HepG2 (cell line): ENCODE data around the gene KCNK7. TPM values are rescaled to one million over a fixed set of nuclear protein-coding genes. Genes with fewer than 3 reads are reported as not detected.

Experiments
- ARNT2 ChIP-seq: sonication (generic); formaldehyde crosslinking; IDR thresholded peaks from 2 replicates; pipeline ENCODE4 v1.8.0; 2022; ENCODE audit warnings: mild to moderate bottlenecking, low read depth, missing genetic modification reagents, moderate library complexity
- ATF7 ChIP-seq, 2 experiments: fragments of 450-650 bp in 1 of 2; sonication (generic) in 1 of 2; formaldehyde crosslinking in 1 of 2; IDR thresholded peaks; 2 replicates each; pipeline versions ENCODE4 v1.4.0 to v1.6.1; 2016 to 2020; ENCODE audit warnings: antibody characterized with exemption in 1 of 2, mild to moderate bottlenecking in 1 of 2, missing genetic modification reagents in 1 of 2
- POLR2G ChIP-seq: fragments of 200-400 bp; formaldehyde crosslinking; IDR thresholded peaks from 2 replicates; pipeline ENCODE4 v1.6.1; 2018; ENCODE audit warnings: mild to moderate bottlenecking, low read depth, low read length, moderate library complexity
- RBFOX2 ChIP-seq: fragments of 200-400 bp; formaldehyde crosslinking; IDR thresholded peaks from 2 replicates; pipeline ENCODE4 v1.6.1; 2017; ENCODE audit warnings: low read depth, mild to moderate bottlenecking, low read length
- RFXANK ChIP-seq: IDR thresholded peaks from 2 replicates; pipeline ENCODE4 v1.6.1; 2016
- RXRA ChIP-seq: sonication (generic); formaldehyde crosslinking; IDR thresholded peaks from 2 replicates; pipeline ENCODE4 v1.5.1; 2020; ENCODE audit warnings: missing genetic modification reagents
- SP4 ChIP-seq: sonication (generic); formaldehyde crosslinking; IDR thresholded peaks from 2 replicates; pipeline ENCODE4 v1.8.1; 2023; ENCODE audit warnings: mild to moderate bottlenecking, missing genetic modification reagents
- TOE1 ChIP-seq: sonication (generic); formaldehyde crosslinking; IDR thresholded peaks from 2 replicates; pipeline ENCODE4 v1.4.0; 2020; ENCODE audit warnings: mild to moderate bottlenecking, missing genetic modification reagents
- YEATS2 ChIP-seq: sonication (generic); formaldehyde crosslinking; IDR thresholded peaks from 2 replicates; pipeline ENCODE4 v1.4.0; 2020; ENCODE audit warnings: missing genetic modification reagents, borderline replicate concordance
- YY1 ChIP-seq: IDR thresholded peaks from 2 replicates; pipeline ENCODE4 v1.6.1; 2011; ENCODE audit warnings: low read length, low read depth, moderate library complexity, mild to moderate bottlenecking; ENCODE audit not compliant: insufficient read depth, insufficient replicate concordance
- ZNF891 ChIP-seq: sonication (generic); formaldehyde crosslinking; IDR thresholded peaks from 2 replicates; pipeline ENCODE4 v1.5.0; 2020; ENCODE audit warnings: mild to moderate bottlenecking, missing genetic modification reagents
- polyA plus RNA-seq, 8 experiments: library from polyadenylated mRNA; depleted of rRNA in 3 of 8; stranded (reverse) in 7 of 8; unstranded in 1 of 8; fragments of >200 nt; fragmentation: Illumina TruSeq in 4 of 8; extraction: Trizol in 4 of 8; gene quantifications; 2 replicates each; pipeline versions ENCODE4 v1.2.1 to v1.2.3, GENCODE V29; 2011 to 2016; ENCODE audit warnings: low read depth in 4 of 8, missing spikeins in 1 of 8, mixed read lengths in 1 of 8; ENCODE audit not compliant: insufficient read depth in 1 of 8
- total RNA-seq, 5 experiments: library from RNA; depleted of rRNA; stranded (reverse); fragments of >200 nt; fragmentation: Illumina TruSeq; extraction: Trizol; gene quantifications; 2 replicates each; pipeline ENCODE4 v1.2.3, GENCODE V29; 2016; ENCODE audit warnings: low read depth in 1 of 5
- TF ChIP-seq, protein P1 (sequence below): sonication (generic); formaldehyde crosslinking; IDR thresholded peaks from 2 replicates; pipeline ENCODE4; 2020; ENCODE audit warnings: missing genetic modification reagents, mild to moderate bottlenecking, borderline replicate concordance
- TF ChIP-seq, protein P2 (sequence below): sonication (generic); formaldehyde crosslinking; IDR thresholded peaks from 2 replicates; pipeline ENCODE4 v1.4.0; 2020; ENCODE audit warnings: missing genetic modification reagents
- TF ChIP-seq, protein P3 (sequence below): sonication (generic); formaldehyde crosslinking; IDR thresholded peaks from 2 replicates; pipeline ENCODE4 v1.5.1; 2020; ENCODE audit warnings: missing genetic modification reagents, mild to moderate bottlenecking, borderline replicate concordance

KCNK7 gene
- total and polyA plus RNA-seq, 2 of the 13 experiments (the other 11 are each of a cell fraction or from before 2014, with no cell fraction given), result 0.11 TPM; not detected in 1

DNA sequence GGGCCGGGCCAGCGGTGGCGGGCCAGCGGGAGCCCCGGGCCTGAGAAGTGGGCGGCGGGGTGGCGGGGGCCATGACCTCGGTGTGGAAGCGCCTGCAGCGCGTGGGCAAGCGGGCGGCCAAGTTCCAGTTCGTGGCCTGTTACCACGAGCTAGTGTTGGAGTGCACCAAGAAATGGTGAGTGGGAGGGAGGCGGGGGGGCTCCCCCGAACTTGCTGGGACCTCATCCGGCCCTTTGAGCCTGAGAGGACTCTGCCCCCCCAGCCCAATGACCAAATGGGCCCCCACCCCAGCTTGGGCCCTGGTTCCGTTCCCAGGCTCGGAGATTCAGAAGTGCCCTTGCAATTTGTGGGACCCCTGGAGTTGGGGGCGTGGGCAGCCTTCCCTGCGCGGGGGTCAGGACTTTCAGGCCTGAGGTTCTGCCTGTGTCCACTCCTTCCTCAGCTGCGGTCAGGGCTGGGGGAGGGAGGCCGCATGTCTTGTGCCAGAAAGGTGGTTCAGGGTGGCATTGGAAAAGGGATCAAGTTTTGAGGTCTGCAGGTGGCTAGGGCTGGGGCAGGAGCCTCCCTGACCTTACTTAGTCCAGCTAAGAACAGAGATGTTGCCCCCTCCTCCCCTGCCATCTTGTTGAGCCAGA is 19.3 kb downstream of the KCNK7 start (continued):
- TF ChIP-seq, protein P1, sequence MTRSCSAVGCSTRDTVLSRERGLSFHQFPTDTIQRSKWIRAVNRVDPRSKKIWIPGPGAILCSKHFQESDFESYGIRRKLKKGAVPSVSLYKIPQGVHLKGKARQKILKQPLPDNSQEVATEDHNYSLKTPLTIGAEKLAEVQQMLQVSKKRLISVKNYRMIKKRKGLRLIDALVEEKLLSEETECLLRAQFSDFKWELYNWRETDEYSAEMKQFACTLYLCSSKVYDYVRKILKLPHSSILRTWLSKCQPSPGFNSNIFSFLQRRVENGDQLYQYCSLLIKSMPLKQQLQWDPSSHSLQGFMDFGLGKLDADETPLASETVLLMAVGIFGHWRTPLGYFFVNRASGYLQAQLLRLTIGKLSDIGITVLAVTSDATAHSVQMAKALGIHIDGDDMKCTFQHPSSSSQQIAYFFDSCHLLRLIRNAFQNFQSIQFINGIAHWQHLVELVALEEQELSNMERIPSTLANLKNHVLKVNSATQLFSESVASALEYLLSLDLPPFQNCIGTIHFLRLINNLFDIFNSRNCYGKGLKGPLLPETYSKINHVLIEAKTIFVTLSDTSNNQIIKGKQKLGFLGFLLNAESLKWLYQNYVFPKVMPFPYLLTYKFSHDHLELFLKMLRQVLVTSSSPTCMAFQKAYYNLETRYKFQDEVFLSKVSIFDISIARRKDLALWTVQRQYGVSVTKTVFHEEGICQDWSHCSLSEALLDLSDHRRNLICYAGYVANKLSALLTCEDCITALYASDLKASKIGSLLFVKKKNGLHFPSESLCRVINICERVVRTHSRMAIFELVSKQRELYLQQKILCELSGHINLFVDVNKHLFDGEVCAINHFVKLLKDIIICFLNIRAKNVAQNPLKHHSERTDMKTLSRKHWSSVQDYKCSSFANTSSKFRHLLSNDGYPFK, result 0 out of 2 replicates have a peak, but pooled peaks have one; percentile 23
- TF ChIP-seq RXRA (CRISPR knock-in tag) (no peak), ZNF891 (CRISPR knock-in tag) (peak; percentile 17; the same call in 1 of the 2 replicates), POLR2G (no peak), ATF7 (IDR thresholded peaks at IDR 0.05) (no peak), ATF7 (CRISPR knock-in tag; IDR thresholded peaks at IDR 0.05) (no peak), ARNT2 (CRISPR knock-in tag) (no peak), YY1 (peak; percentile 3), TOE1 (CRISPR knock-in tag) (no peak), RFXANK (CRISPR knock-in tag) (no peak), RBFOX2 (0 out of 2 replicates have a peak, but pooled peaks have one; percentile 6), YEATS2 (CRISPR knock-in tag) (no peak), SP4 (peak; percentile 48; the same call in 1 of the 2 replicates)
- TF ChIP-seq, protein P2, sequence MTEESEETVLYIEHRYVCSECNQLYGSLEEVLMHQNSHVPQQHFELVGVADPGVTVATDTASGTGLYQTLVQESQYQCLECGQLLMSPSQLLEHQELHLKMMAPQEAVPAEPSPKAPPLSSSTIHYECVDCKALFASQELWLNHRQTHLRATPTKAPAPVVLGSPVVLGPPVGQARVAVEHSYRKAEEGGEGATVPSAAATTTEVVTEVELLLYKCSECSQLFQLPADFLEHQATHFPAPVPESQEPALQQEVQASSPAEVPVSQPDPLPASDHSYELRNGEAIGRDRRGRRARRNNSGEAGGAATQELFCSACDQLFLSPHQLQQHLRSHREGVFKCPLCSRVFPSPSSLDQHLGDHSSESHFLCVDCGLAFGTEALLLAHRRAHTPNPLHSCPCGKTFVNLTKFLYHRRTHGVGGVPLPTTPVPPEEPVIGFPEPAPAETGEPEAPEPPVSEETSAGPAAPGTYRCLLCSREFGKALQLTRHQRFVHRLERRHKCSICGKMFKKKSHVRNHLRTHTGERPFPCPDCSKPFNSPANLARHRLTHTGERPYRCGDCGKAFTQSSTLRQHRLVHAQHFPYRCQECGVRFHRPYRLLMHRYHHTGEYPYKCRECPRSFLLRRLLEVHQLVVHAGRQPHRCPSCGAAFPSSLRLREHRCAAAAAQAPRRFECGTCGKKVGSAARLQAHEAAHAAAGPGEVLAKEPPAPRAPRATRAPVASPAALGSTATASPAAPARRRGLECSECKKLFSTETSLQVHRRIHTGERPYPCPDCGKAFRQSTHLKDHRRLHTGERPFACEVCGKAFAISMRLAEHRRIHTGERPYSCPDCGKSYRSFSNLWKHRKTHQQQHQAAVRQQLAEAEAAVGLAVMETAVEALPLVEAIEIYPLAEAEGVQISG (CRISPR knock-in tag), result 0 out of 2 replicates have a peak, but pooled peaks have one; percentile 14
- TF ChIP-seq, protein P3, sequence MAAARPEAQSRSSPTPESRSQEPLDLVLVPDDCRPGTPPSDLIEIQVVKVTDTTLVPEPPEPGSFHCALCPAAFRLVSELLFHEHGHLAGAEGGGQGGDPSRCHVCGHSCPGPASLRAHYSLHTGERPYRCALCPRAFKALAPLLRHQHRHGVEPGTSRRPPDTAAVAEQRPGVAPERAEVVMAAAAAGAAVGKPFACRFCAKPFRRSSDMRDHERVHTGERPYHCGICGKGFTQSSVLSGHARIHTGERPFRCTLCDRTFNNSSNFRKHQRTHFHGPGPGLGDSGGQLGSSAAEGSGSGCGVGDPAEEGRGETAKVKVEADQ (CRISPR knock-in tag), result 0 out of 2 replicates have a peak, but pooled peaks have one; percentile 44
